Dendritic cell treated with granulocyte-macrophage colony-stimulating factor and Interleukin-4, amounts not matched to agents 40 ng/mL and 50 ng/mL, for 4 days (primary cell): ENCODE measurements around the gene GNAI2.

Experiments used
- H3K27ac Mint-ChIP-seq: one replicate; pipeline ENCODE4 v1.8.0; 2022; ENCODE audit warnings: mild to moderate bottlenecking, mixed read lengths
- H3K27me3 Mint-ChIP-seq: one replicate; pipeline ENCODE4 v1.8.0; 2022; ENCODE audit warnings: mild to moderate bottlenecking, mixed read lengths
- H3K36me3 Mint-ChIP-seq: one replicate; pipeline ENCODE4 v1.8.0; 2022; ENCODE audit warnings: low read depth, mixed read lengths
- H3K4me1 Mint-ChIP-seq: one replicate; pipeline ENCODE4 v1.8.0; 2022; ENCODE audit warnings: low read depth, mixed read lengths
- H3K4me3 Mint-ChIP-seq: one replicate; pipeline ENCODE4 v1.8.0; 2022; ENCODE audit warnings: mild to moderate bottlenecking, moderate library complexity, mixed read lengths
- H3K9me3 Mint-ChIP-seq: one replicate; pipeline ENCODE4 v1.8.0; 2022; ENCODE audit warnings: mixed read lengths
- intact Hi-C: fragments of 100-400 bp; cut with micrococcal nuclease; formaldehyde crosslinking; loops from one replicate; pipeline ENCODE4 v1.15.0; 2022

The GNAI2 gene

DNA sequence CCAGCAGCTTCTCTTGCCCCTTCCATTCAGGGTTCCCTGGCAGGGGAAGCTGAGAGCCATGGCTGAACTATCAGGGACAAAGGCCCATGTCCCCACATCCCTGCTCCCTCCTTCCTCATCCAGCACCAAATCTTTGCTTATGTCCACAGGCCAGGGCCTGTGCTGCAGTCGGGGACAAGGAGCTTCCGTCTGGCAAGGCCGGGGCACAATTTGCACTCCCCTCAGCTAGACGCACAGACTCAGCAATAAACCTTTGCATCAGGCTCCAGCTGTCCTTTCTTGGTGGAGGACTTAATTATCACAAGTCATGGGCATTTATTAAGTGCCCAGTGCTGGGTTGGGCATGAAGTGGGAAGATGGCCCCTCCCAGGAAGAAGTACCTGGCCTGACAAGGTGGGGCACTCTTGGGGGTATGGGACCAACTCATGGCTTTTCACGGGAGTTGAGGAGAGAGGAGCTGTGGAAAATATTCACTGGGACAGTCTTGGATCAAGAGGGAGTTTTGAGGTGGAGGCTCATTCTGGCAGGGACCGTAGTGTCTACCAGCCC is 39.7 kb upstream of the GNAI2 start:
- H3K4me3 Mint-ChIP-seq = no peak overlapping the region
- intact Hi-C loops = no loop called here
- no peaks in the 10 kb centered on the region for H3K9me3 Mint-ChIP-seq
- no peak overlapping the region for H3K27ac Mint-ChIP-seq
- H3K27me3 Mint-ChIP-seq = peaks cover 66% of the 10 kb centered on the region
- H3K36me3 Mint-ChIP-seq = no peaks in the 10 kb centered on the region
- peaks cover 9% of the 10 kb centered on the region for H3K4me1 Mint-ChIP-seq

DNA sequence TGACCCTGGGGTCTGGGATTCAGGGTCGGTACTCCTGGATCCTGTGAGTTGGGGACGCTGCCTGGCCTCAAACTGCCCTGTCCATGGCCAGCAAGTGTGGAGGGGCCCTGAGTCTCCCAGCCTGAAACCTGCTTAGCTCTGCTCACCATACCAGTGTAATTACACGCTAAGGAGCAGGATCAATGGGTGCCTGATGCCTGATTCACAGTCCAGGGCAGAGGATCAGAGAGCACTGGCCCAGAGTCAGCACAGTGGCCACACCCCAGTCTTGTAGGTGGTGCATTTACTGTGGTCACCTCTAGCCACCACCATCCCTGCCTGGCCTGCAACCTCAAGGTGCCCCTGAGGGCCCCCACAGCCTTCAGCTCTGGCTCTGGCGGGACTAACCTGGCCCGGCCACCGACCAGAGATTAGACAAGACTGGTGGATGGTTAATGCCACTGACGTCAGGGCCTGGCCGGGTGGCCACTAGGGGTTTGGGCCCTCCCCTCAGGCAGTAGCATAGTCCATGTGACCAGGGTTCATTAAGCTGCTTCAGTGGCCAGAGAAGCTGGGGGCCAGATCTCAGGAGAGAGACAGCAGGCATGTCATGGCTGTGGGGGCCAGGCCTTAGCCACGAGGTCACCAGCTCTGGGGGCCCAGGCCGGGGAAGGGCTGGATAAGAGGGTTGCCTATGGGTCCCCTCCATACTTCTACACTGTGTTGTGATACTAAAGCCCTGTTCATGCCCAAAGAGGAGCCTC is 34.3 kb upstream of the GNAI2 start:
- intact Hi-C loops = no loop called here
- H3K9me3 Mint-ChIP-seq = no peaks in the 10 kb centered on the region
- H3K4me3 Mint-ChIP-seq = no peak overlapping the region
- H3K27ac Mint-ChIP-seq = no peak overlapping the region
- H3K36me3 Mint-ChIP-seq = no peaks in the 10 kb centered on the region
- H3K4me1 Mint-ChIP-seq = peaks cover 6% of the 10 kb centered on the region
- peaks cover 76% of the 10 kb centered on the region for H3K27me3 Mint-ChIP-seq

GRCh38 chr3:50202353-50203112 is 33.5 kb upstream of the GNAI2 start:
- Mint-ChIP-seq H3K27me3 (peaks cover 79% of the 10 kb centered on the region), H3K36me3 (no peaks in the 10 kb centered on the region), H3K27ac (no peak overlapping the region), H3K9me3 (no peaks in the 10 kb centered on the region), H3K4me3 (no peak overlapping the region), H3K4me1 (peaks cover 6% of the 10 kb centered on the region)
- intact Hi-C loops = no loop called here

DNA sequence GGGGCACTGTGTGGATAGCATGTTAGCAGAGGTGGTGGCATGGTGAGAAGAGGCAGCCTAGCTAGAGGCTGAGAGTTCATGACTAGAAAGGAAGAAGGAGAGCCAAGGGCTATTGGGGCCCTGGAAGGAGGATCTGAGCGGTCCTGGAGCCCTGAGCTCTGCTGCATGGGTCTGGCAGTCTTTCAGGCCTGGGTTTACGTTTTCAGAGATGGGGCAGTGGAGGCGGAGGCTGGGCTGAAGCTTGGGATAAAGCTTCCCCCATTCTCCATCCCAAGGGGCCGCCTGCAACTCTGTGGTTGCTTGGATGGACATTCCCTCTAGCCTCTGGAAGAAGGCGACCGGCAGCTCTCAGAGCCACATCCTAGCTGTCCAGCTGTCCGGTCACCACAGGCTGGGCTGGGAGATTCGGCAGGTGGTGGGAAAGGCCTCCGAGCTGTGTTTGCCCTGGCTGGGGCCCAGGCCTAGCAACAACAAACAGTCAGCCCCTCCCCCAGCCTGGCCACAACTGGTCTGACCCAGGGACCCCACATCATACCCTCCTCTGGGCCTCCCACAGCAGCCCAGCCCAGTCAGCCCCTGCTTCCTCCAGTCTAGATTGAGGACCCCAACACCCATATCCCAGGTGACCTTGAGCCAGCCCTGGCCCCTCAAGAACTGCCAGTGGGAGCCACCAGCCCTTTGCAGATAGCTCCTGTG is 32.7 kb upstream of the GNAI2 start:
- no peaks in the 10 kb centered on the region for H3K9me3 Mint-ChIP-seq
- intact Hi-C loops = no loop called here
- no peak overlapping the region for H3K27ac Mint-ChIP-seq
- H3K4me3 Mint-ChIP-seq = no peak overlapping the region
- peaks cover 80% of the 10 kb centered on the region for H3K27me3 Mint-ChIP-seq
- peaks cover 6% of the 10 kb centered on the region for H3K4me1 Mint-ChIP-seq
- no peaks in the 10 kb centered on the region for H3K36me3 Mint-ChIP-seq

GRCh38 chr3:50203809-50204803 is 31.9 kb upstream of the GNAI2 start:
- Mint-ChIP-seq H3K27me3 (peaks cover 79% of the 10 kb centered on the region), H3K36me3 (no peaks in the 10 kb centered on the region), H3K4me3 (no peak overlapping the region), H3K27ac (no peak overlapping the region), H3K4me1 (peaks cover 6% of the 10 kb centered on the region), H3K9me3 (no peaks in the 10 kb centered on the region)
- intact Hi-C loops = no loop called here

- peaks cover 80% of the 10 kb centered on the region for H3K27me3 Mint-ChIP-seq
- no peak within 1 kb of the TSS for H3K27ac Mint-ChIP-seq
- H3K9me3 Mint-ChIP-seq = no peaks in the 10 kb centered on the region
- peaks cover 6% of the 10 kb centered on the region for H3K4me1 Mint-ChIP-seq
- H3K36me3 Mint-ChIP-seq = no peaks in the 10 kb centered on the region
- peak within 1 kb of the TSS; percentile 14 for H3K4me3 Mint-ChIP-seq
- intact Hi-C loops = no loop called here
Observed at GRCh38 chr3:50204804-50205412, 31.1 kb upstream of the GNAI2 start, which contains the start of gene SLC38A3. Gene SLC38A3 (plus strand): TSS chr3:50205271. CDS start chr3:50214200, 8,929 bp downstream.

GRCh38 chr3:50205413-50206276 is 30.4 kb upstream of the GNAI2 start:
- peaks cover 6% of the 10 kb centered on the region for H3K4me1 Mint-ChIP-seq
- intact Hi-C loops = no loop called here
- H3K9me3 Mint-ChIP-seq = no peaks in the 10 kb centered on the region
- no peak overlapping the region for H3K27ac Mint-ChIP-seq
- H3K27me3 Mint-ChIP-seq = peaks cover 82% of the 10 kb centered on the region
- no peaks in the 10 kb centered on the region for H3K36me3 Mint-ChIP-seq
- peak overlapping the region; percentile 14 for H3K4me3 Mint-ChIP-seq

GRCh38 chr3:50207359-50208042 is 28.5 kb upstream of the GNAI2 start:
- no peaks in the 10 kb centered on the region for H3K9me3 Mint-ChIP-seq

DNA sequence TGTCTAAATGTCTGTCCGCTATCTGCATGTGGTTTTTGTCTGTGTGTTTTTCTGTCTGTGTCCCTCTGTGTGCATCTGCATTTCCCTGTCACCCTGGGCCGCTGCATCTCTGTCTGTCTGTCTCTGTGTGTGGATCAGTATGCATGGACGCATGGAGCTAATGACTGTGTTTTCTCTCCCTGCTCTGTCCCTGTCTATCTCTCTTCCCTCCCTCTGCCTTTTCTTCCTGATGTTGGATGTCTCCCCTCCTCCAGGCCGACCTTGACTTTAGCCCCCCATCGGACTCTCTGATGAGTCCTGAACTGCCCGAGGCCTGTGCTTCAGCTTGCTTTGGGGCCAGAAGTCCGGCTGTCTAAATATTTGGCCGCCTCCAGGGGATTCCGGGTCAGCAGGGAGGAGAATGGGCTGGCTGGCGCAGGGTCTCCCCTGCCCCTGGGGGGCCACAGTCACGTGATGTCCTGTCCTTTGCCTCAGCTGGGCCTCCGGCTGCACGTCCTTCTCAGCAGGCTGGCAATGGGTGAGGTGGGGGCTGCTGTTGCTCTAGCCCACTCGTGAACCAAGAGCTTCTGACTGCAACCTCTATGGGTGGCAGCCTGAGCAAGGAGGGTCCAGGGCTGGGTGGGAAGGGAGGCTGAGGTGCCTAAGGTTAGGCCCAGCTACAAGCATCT is 27.2 kb upstream of the GNAI2 start:
- intact Hi-C loops = no loop called here
- H3K9me3 Mint-ChIP-seq = no peaks in the 10 kb centered on the region
- peaks cover 56% of the 10 kb centered on the region for H3K27me3 Mint-ChIP-seq
- H3K36me3 Mint-ChIP-seq = no peaks in the 10 kb centered on the region
- H3K4me1 Mint-ChIP-seq = peaks cover 6% of the 10 kb centered on the region
- no peak overlapping the region for H3K27ac Mint-ChIP-seq
- H3K4me3 Mint-ChIP-seq = no peak overlapping the region

More at GRCh38 chr3:50207359-50208042, 28.5 kb upstream of the GNAI2 start:
- H3K4me3 Mint-ChIP-seq = no peak overlapping the region
- no peak overlapping the region for H3K27ac Mint-ChIP-seq
- H3K4me1 Mint-ChIP-seq = peaks cover 6% of the 10 kb centered on the region
- H3K27me3 Mint-ChIP-seq = peaks cover 66% of the 10 kb centered on the region
- intact Hi-C loops = no loop called here
- no peaks in the 10 kb centered on the region for H3K36me3 Mint-ChIP-seq

GRCh38 chr3:50210176-50210509 is 25.9 kb upstream of the GNAI2 start:
- Mint-ChIP-seq H3K4me3 (no peak overlapping the region), H3K36me3 (no peaks in the 10 kb centered on the region), H3K27ac (no peak overlapping the region), H3K27me3 (peaks cover 45% of the 10 kb centered on the region), H3K4me1 (peaks cover 6% of the 10 kb centered on the region), H3K9me3 (no peaks in the 10 kb centered on the region)
- intact Hi-C loops = no loop called here

GRCh38 chr3:50210510-50211367 is 25.3 kb upstream of the GNAI2 start:
- H3K27me3 Mint-ChIP-seq = peaks cover 40% of the 10 kb centered on the region
- no peak overlapping the region for H3K4me3 Mint-ChIP-seq
- peaks cover under 1% of the 10 kb centered on the region for H3K4me1 Mint-ChIP-seq
- H3K36me3 Mint-ChIP-seq = no peaks in the 10 kb centered on the region
- no peak overlapping the region for H3K27ac Mint-ChIP-seq
- intact Hi-C loops = no loop called here
- no peaks in the 10 kb centered on the region for H3K9me3 Mint-ChIP-seq
